Esophagus squamous epithelium (tissue), 4 donors: ENCODE results near the gene CNTD1.

Experiments
- POLR2A ChIP-seq, 4 donors: fragments of 450-650 bp; IDR thresholded peaks; one replicate each; pipeline ENCODE4 v1.6.1; 2017; ENCODE audit warnings: antibody characterized with exemption in 4 of 4, mild to moderate bottlenecking in 4 of 4, moderate library complexity in 3 of 4
- TF ChIP-seq, protein P1 (sequence below), 6 experiments: fragments of 450-650 bp in 4 of 6; fragments of 200-600 bp in 2 of 6; sonication (generic) in 2 of 6; IDR thresholded peaks; one replicate each; pipeline ENCODE4 v1.5.1; 2016 to 2019; ENCODE audit warnings: antibody characterized with exemption in 6 of 6, mild to moderate bottlenecking in 4 of 6, moderate library complexity in 4 of 6

DNA sequence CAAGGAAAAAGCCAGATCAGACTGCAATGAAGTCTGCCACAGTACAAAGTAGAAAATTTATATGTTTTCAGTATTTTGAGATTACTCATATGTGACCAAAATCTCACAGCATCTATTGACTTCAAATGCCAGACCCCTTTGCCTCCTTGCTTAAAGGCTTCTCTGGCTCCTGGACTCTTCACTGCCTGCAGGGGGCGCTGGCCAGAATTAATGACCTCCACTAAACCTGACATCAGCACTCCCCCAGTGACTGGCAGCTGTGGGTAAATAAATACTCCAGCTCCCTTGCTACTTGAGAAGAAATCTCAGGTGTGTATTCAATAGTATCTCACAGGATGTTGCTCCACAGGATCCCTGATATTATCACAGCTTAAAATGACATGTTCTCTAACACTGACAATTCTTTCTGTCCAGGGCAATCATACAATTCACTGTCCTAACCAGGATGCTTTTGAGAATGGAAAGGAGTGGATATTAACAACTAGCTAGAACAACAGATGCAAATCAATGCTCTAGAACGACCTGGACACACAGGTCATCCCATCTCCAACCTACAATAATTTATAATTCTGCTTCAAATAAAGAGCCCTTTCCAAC, 21.4 kb downstream of the CNTD1 start:
- TF ChIP-seq, protein P1, sequence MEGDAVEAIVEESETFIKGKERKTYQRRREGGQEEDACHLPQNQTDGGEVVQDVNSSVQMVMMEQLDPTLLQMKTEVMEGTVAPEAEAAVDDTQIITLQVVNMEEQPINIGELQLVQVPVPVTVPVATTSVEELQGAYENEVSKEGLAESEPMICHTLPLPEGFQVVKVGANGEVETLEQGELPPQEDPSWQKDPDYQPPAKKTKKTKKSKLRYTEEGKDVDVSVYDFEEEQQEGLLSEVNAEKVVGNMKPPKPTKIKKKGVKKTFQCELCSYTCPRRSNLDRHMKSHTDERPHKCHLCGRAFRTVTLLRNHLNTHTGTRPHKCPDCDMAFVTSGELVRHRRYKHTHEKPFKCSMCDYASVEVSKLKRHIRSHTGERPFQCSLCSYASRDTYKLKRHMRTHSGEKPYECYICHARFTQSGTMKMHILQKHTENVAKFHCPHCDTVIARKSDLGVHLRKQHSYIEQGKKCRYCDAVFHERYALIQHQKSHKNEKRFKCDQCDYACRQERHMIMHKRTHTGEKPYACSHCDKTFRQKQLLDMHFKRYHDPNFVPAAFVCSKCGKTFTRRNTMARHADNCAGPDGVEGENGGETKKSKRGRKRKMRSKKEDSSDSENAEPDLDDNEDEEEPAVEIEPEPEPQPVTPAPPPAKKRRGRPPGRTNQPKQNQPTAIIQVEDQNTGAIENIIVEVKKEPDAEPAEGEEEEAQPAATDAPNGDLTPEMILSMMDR (IDR thresholded peaks at IDR 0.05), result peak; percentile 32 to 59 (median 45)
- no peak for TF ChIP-seq POLR2A (IDR thresholded peaks at IDR 0.05)
